HG02678 (cell line): ENCODE measurements around the gene COL20A1.

ENCODE experiments used
- ATAC-seq: cut with Tn5 transposase; IDR thresholded peaks from one replicate; pipeline ENCODE4 v1.9.1; 2021; ENCODE audit warnings: mild to moderate bottlenecking, moderate library complexity; ENCODE audit not compliant: unreplicated experiment

The COL20A1 gene

GRCh38 chr20:63260521-63260920 lies 32.5 kb upstream of the COL20A1 start:
- no peak for ATAC-seq

GRCh38 chr20:63261060-63261794 lies 31.8 kb upstream of the COL20A1 start:
- no peak for ATAC-seq

GRCh38 chr20:63261795-63262528 lies 31.0 kb upstream of the COL20A1 start:
- ATAC-seq: no peak

DNA sequence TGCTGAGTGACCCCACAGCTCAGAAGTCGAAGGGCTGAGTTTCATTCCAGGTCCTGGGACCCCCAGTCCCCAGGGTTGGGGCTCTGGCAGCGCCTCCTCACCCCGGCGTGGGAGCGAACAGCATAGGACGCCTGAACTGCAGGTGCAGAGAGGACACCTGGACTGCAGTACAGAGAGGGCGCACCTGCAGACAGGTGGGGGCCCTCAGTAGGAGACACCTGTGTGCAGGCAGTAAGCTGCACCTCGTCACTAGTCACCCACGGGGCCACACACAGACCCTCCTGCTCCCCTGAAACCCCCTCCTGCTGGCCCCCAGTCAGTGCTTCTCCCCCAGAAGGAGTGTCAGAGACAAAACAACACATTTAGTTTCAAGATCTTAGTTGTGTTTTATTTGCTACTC lies 30.1 kb upstream of the COL20A1 start:
- ATAC-seq: no peak

GRCh38 chr20:63264000-63264399 lies 29.0 kb upstream of the COL20A1 start:
- ATAC-seq: no peak

- no peak for ATAC-seq
Observed at GRCh38 chr20:63264519-63264918, 28.5 kb upstream of the COL20A1 start.

DNA sequence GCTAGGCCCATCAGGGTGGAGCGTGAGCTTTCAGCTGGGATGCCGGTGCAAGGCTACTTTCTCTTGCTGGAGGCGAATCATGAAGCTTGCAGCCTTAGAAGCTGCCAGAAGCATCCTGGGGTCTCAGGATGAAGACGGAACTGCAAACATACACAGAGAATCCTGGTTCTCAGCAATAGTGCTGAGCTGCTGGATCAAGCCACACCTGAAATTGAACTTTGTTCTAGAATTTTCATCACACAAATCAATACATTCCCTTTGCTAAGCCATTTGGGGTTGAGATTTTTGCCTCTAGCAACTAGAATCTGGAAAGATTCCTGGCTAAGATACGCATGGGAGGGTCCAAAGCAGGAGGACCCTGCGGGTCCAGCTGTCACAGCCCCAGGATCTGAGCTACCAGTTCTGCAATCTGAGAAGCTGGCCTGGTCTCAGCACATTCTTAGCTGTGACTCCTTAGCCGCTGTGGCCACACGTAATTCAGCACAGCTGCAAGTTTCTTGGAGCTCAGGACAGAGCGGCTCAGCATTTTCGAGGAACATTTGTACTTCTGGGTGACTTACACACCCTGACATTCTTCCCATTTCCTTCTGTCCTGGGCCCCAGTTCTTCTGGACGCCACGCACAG lies 27.0 kb upstream of the COL20A1 start:
- no peak for ATAC-seq

- ATAC-seq: no peak
Observed at GRCh38 chr20:63267691-63268090, 25.3 kb upstream of the COL20A1 start.

GRCh38 chr20:63268256-63268655 lies 24.7 kb upstream of the COL20A1 start:
- no peak for ATAC-seq

DNA sequence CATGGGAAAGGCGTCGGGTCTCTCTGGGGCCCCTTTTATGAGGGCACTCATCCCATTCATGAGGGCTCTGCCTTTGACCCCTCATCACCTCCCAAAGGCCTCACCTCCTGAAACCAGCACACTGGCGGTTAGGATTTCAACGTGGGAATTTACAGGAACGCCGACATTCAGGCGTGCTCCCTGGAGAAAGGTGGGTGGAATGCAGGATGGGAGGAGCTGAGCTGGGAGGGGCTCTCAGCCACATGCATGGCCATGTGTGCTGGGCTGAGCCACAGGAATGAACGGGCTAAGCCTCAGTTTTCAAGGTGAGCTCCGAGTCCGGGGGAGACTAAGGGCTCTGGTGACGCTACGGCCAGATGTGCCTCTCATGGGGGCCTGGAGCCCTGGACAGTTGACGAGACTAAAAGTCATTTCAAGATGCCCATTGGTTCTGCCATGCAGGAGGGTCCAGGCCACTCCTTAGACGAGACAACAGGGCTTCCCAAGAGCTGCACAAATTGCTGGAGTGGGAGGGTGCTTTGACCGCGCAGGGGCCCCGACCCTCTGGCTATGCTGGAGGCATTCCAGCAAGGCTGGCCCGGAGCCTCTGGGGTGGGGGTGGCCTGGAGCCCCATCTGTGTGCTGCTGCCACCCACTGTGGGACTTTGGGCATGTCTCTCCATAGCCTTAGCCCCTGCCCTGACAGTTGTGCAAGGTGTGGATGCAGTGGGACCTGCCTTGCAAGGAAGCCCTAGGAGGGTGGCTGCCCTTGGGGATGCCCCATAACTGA lies 24.1 kb upstream of the COL20A1 start:
- ATAC-seq: no peak

DNA sequence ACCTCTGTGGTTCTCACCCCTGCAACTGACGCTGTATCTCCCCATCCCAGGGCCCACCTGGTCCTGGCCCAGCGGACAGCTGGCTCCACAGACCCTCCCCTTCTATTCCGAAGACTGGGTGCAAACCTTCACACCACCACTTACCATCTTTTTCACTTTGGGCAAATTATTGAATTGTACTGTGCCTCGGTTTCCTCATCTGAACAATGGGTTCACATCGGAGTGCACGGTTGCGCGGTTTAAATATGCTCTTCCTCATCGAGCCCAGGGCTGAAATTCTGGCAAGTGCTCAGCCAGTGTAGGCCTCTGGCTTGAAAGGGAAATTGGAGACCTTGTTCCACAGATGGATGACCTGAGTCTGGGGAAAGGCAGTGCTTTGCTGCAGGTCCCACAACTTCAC lies 23.3 kb upstream of the COL20A1 start:
- ATAC-seq: no peak

- ATAC-seq: no peak
Observed at GRCh38 chr20:63270606-63271325, 22.2 kb upstream of the COL20A1 start.

DNA sequence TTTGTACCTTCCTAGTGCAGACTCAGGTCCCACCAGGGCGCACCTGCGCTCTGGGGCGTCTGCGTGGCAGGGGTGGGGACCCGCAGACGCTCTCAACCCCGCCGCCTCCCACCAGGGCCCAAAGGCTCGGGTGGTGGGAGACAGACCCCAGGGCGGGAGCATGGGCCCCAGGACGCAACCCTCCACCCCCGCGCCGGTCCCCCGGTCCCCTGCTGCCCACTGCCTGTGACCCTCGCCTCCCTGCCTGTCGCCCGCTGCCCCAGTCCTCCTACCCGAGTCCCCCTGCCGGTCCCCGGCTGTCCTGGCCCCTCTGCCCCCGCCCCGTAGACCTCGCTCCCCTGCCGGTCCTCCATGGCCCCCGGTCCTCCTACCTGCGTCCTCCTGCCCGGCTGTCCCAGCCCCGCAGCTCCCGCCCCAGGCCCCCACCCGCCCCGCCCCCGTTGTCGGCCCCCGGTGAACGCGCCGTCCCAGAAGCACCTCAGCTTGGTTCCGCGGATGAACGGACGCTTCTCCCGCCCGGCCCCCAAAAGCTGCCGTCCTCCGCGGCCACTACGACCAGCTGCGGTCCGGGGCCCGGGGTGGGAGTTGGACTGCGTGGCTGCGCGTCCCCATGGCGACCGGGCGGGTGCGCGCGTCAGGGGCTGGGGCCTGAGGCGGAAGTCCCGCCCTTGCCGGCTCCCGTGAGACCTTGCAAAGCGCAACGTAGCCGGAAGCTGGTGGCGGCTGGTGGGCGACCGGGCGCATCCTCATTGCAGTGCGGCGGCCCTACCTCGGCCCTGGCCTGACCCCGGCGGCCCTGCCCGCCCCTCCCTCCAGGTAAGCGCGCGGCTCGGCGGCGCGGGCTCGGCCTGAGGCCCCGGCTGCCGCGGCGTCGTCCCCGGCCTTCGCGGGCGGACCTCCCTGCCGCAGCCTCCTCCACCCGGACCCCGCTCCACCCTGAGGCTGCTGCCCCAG lies 20.6 kb upstream of the COL20A1 start, which contains the start of gene ARFGAP1:
TSS of gene ARFGAP1 (plus strand) at position 709 of the 954 bp plus-strand sequence. CDS start 2,768 bp downstream, outside the sequence.
- peak; percentile 96 for ATAC-seq

DNA sequence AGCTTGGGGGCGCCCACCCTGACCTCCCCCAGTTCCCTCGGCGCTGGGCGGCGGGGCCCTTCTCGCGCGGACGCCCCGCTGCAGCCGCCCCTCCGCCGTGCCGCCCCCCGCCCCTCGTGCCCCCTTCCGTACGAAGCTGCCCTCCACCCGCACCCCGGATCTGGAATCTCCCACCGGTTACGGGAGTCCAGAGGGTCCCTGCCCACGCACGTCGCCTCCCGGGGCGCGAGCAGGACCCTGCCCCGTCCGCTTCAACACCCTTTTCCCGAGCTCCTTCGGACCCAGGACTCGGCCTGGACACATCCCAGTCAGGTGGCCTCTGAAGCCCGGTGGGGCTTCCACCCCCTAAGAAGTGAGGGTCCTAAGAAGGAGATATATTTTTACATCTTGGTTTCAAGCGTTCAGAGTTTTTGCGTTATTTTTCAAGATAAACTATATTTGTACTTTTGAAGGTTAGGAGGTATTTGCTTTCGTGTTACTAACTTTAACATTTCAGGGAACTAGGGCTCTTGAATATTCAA lies 19.9 kb upstream of the COL20A1 start:
- no peak for ATAC-seq

GRCh38 chr20:63273635-63274380 lies 19.2 kb upstream of the COL20A1 start:
- no peak for ATAC-seq

GRCh38 chr20:63274381-63275228 lies 18.4 kb upstream of the COL20A1 start:
- ATAC-seq: no peak

DNA sequence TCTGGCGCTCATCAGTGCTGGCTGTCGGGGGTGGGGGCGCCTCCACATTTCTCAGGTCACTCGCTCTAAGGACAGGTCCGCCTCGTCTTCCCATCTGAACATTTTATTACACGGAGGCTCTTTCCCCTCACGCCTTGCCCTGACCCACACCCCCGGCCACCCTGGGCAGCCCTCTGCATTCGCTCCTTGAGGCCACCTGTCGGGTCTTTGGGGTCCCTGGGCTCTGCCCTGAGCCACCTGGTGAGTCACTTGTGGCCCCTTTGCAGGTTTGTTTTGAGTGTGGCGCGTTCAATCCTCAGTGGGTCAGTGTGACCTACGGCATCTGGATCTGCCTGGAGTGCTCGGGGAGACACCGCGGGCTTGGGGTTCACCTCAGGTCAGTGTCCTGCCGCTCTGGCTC lies 17.2 kb upstream of the COL20A1 start:
- ATAC-seq: no peak
